KMS-11 (cell line): ENCODE measurements around the gene COL16A1.

Source experiments
- H2AFZ ChIP-seq: fragments of 200-600 bp; sonication (generic); 2 replicates; pipeline ENCODE4 v1.6.1; 2016; ENCODE audit warnings: antibody characterized with exemption, mixed run types, low read depth
- H3K27ac ChIP-seq: fragments of 200-600 bp; sonication (generic); 2 replicates; pipeline ENCODE4 v1.6.1; 2016; ENCODE audit warnings: mild to moderate bottlenecking, mixed run types
- H3K27me3 ChIP-seq: fragments of 200-600 bp; sonication (generic); 2 replicates; pipeline ENCODE4 v1.6.1; 2017; ENCODE audit warnings: mild to moderate bottlenecking, low read depth, mixed run types, moderate library complexity; ENCODE audit not compliant: insufficient read depth
- H3K36me3 ChIP-seq: fragments of 200-600 bp; sonication (generic); 2 replicates; pipeline ENCODE4 v1.6.1; 2017; ENCODE audit warnings: mild to moderate bottlenecking, mixed run types; ENCODE audit not compliant: insufficient read depth
- H3K4me1 ChIP-seq: fragments of 200-600 bp; sonication (generic); 2 replicates; pipeline ENCODE4 v1.6.1; 2016; ENCODE audit warnings: mild to moderate bottlenecking, low read depth, mixed run types; ENCODE audit not compliant: poor library complexity, severe bottlenecking
- H3K4me2 ChIP-seq: fragments of 200-600 bp; sonication (generic); 2 replicates; pipeline ENCODE4 v1.7.0; 2016; ENCODE audit warnings: mild to moderate bottlenecking, mixed run types
- H3K4me3 ChIP-seq: fragments of 200-600 bp; sonication (generic); IDR thresholded peaks from 2 replicates; pipeline ENCODE4 v1.6.1; 2017; ENCODE audit warnings: low read depth, low read length, mixed read lengths; ENCODE audit not compliant: insufficient read depth
- H3K79me2 ChIP-seq: fragments of 200-600 bp; sonication (generic); 2 replicates; pipeline ENCODE4 v1.6.1; 2016; ENCODE audit warnings: low read depth, mixed run types; ENCODE audit not compliant: insufficient read depth
- H3K9ac ChIP-seq: fragments of 200-600 bp; sonication (generic); 2 replicates; pipeline ENCODE4 v1.6.1; 2016; ENCODE audit warnings: mild to moderate bottlenecking, mixed run types
- H4K20me1 ChIP-seq: fragments of 200-600 bp; sonication (generic); 2 replicates; pipeline ENCODE4 v1.6.1; 2016; ENCODE audit warnings: mild to moderate bottlenecking, mixed run types; ENCODE audit not compliant: insufficient read depth
- TF ChIP-seq, protein P1 (sequence below): fragments of 200-600 bp; sonication (generic); conservative IDR thresholded peaks from 2 replicates; pipeline ENCODE4 v1.6.1; 2017; ENCODE audit warnings: low read depth, mild to moderate bottlenecking, antibody characterized with exemption, low read length, moderate library complexity, mixed read lengths

Gene COL16A1

DNA sequence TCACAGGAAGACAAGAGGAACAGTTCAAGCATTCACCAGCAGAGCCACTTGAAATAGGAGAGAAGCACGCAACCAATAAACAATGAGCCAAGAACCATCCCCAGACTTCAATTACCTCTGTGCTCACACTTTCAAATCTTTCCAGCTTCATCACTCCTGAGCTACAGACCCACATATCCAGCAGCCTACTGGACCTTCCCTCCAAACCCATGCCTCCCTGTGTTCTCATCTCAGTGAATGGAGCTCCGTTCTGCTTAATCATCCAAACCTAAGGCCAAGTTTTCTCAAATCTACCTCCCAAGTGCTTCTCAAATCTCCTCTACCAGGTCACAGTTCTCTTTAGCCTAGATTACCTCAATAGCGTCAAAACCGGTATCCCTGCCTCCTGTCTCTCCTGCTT lies 62.9 kb downstream of the COL16A1 start:
- no peak overlapping the region for H3K27ac ChIP-seq
- H3K4me1 ChIP-seq, result peaks cover 22% of the 10 kb centered on the region
- no peak overlapping the region for H2AFZ ChIP-seq
- no peaks in the 10 kb centered on the region for H3K27me3 ChIP-seq
- H3K36me3 ChIP-seq, result no peaks in the 10 kb centered on the region
- H3K79me2 ChIP-seq, result peaks cover 47% of the 10 kb centered on the region
- H4K20me1 ChIP-seq, result peaks cover 5% of the 10 kb centered on the region; the same call in 1 of the 2 replicates
- TF ChIP-seq, protein P1, sequence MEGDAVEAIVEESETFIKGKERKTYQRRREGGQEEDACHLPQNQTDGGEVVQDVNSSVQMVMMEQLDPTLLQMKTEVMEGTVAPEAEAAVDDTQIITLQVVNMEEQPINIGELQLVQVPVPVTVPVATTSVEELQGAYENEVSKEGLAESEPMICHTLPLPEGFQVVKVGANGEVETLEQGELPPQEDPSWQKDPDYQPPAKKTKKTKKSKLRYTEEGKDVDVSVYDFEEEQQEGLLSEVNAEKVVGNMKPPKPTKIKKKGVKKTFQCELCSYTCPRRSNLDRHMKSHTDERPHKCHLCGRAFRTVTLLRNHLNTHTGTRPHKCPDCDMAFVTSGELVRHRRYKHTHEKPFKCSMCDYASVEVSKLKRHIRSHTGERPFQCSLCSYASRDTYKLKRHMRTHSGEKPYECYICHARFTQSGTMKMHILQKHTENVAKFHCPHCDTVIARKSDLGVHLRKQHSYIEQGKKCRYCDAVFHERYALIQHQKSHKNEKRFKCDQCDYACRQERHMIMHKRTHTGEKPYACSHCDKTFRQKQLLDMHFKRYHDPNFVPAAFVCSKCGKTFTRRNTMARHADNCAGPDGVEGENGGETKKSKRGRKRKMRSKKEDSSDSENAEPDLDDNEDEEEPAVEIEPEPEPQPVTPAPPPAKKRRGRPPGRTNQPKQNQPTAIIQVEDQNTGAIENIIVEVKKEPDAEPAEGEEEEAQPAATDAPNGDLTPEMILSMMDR, result no peak
- no peak overlapping the region for H3K4me3 ChIP-seq
- no peak overlapping the region for H3K4me2 ChIP-seq
- no peak overlapping the region for H3K9ac ChIP-seq

DNA sequence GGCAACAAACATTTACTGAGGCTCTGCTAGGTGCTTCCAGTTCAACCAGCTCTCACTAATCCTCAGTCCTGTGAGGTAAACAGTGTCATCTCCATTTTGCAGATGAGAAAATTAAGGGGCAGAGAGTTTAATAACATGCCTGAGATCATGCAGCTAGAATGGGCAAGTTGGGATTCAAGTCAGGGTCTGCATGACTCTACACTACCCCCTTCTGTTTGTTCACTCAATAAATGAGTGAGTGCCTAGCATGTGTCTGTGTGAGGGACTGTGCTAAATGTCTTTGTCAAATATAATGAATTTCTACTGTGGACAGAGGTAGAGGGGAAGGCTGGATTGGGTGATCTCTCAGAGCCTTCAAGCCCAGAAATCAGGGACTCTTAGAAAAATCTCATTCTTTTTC lies 63.6 kb downstream of the COL16A1 start:
- Histone ChIP-seq H4K20me1 (peaks cover 5% of the 10 kb centered on the region; the same call in 1 of the 2 replicates), H3K9ac (no peak overlapping the region), H3K27ac (no peak overlapping the region), H3K4me1 (peaks cover 17% of the 10 kb centered on the region), H2AFZ (no peak overlapping the region), H3K36me3 (no peaks in the 10 kb centered on the region), H3K27me3 (no peaks in the 10 kb centered on the region), H3K4me2 (no peak overlapping the region), H3K4me3 (no peak overlapping the region), H3K79me2 (peaks cover 54% of the 10 kb centered on the region)
- TF ChIP-seq, protein P1, result no peak

GRCh38 chr1:31639543-31639942 lies 64.3 kb downstream of the COL16A1 start:
- Histone ChIP-seq H3K27ac (no peak overlapping the region), H3K79me2 (peaks cover 54% of the 10 kb centered on the region), H2AFZ (no peak overlapping the region), H3K36me3 (no peaks in the 10 kb centered on the region), H3K4me1 (peaks cover 17% of the 10 kb centered on the region), H3K4me3 (no peak overlapping the region), H3K27me3 (no peaks in the 10 kb centered on the region), H3K4me2 (no peak overlapping the region), H3K9ac (no peak overlapping the region), H4K20me1 (peaks cover 5% of the 10 kb centered on the region; the same call in 1 of the 2 replicates)
- TF ChIP-seq, protein P1, result no peak

DNA sequence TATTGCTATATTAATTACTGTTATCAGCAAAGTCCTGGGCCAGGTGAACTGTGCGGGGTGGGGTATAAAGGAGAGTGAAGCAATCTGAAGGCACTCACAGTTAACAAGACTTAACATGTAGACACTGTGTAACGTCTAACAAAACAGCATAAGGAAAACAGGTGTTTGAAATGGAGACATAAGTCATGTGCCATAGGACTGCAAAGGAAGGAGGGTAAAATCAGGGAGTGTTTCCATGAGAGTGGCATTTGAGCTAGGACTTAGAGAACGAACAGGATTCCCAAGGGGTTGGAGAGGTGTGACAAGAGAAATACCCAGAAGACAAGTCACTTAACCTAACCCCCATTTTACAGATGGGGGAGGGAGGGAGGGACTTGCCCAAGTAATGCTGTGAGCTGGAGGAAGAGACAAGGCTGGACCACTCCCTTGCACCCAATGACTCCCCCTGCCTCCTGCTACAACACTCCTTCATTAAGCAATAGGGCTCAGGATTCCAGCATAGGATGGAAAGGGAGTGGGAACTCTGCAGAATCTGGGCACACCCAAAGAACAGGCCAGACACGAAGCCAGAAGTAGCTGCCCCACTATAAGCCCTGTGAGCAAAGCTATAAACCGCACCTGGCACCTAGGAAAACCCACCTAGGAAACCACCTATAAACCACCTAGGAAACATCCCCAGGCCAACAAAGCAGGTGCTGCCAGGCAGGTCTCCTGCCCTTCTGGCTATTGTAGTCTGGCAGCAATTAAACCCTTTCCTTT lies 65.7 kb downstream of the COL16A1 start:
- no peak overlapping the region for H3K27ac ChIP-seq
- H3K4me2 ChIP-seq, result no peak overlapping the region
- peaks cover 5% of the 10 kb centered on the region; the same call in 1 of the 2 replicates for H4K20me1 ChIP-seq
- peaks cover 10% of the 10 kb centered on the region for H3K4me1 ChIP-seq
- no peaks in the 10 kb centered on the region for H3K27me3 ChIP-seq
- TF ChIP-seq, protein P1, result no peak
- no peak overlapping the region for H3K9ac ChIP-seq
- H3K79me2 ChIP-seq, result peaks cover 42% of the 10 kb centered on the region
- no peak overlapping the region for H2AFZ ChIP-seq
- no peak overlapping the region for H3K4me3 ChIP-seq
- H3K36me3 ChIP-seq, result no peaks in the 10 kb centered on the region
